Forelimb muscle (tissue), 1 donor: ENCODE results near the gene F2RL3. TPM values are rescaled to one million over a fixed set of nuclear protein-coding genes. Genes with fewer than 3 reads are reported as not detected.
"Not testable (repeated sequence)": the region's sequence is repeated elsewhere in the genome, so short reads cannot be mapped to it uniquely, and the experiment has no call there.

ENCODE experiments used
- DNase-seq: peaks from one replicate; pipeline ENCODE4 v3.0.0-alpha.2; 2013; ENCODE audit warnings: low read depth
- polyA plus RNA-seq: library from polyadenylated mRNA; unstranded; fragments of 120-200 nt; gene quantifications from one replicate; pipeline ENCODE4 v1.2.1, GENCODE V29; 2013; ENCODE audit not compliant: insufficient read length

Gene F2RL3
- polyA plus RNA-seq, 1 donor = 0.19 TPM

DNA sequence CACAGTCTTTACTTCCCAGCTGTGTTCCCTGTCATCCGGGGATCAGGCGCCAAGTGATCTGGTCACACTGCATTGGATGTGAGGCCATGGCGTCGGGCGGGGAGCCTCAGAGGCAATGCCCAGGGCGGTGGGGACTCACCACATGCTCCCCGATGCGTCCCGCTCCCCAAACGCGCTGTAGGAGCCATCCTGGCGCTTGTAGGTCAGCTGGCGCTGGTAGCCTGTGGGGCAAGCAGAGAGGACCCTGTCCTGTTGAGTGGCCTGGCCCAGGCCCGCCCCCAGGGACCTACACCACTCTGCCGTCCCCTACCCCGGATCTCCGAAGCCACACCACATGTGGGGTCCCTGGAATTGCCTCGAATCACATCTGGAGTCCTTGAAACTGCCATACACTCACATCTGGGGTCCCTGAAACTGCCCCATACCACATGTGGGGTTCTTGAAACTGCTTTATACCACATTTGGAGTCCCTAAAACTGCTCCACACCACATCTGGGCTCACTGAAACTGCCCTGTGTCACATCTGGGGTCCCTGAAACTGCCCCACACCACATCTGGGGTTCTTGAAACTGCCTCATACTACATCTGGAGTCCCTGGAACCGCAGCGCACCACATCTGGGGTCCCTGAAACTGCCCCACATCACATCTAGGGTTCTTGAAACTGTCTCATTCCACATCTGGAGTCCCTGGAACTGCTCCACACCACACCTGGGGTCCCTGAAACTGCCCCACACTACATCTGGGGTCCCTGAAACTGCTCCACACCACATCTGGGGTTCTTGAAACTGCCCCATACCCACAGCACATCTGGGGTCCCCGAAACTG is 33.2 kb downstream of the F2RL3 start:
- DNase-seq = no peak

DNA sequence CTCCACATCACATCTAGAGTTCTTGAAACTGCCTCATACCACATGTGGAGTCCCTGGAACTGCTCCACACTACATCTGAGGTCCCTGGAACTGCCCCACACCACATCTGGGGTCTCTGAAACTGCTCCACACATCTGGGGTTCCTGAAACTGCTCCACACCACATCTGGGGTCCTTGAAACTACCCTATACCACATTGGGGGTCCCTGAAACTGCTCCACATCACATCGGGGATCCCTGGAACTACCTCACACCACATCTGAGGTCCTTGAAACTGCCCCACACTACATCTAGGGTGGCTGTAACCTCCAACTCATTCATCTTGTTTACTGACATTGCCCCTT is 33.8 kb downstream of the F2RL3 start:
- DNase-seq = no peak

DNA sequence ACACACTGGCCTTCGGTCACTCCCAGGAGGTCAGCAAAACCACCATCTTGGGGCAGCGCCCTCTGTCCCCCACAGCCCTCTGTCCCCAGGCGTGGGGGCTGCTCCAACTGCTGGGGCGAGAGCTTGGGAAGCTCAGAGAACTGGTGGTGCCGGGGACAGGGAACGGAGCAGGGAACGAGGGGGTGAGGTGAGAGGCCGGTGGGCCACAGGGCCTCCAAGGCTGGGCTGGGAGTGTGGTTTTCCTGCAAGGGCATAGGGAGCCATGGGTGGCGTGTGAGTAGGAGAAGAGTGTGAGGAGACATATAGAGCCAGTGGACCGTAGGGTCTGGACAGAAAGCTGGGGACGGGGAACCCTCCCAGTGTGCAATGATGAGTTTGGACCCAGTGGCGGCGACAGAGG is 34.1 kb downstream of the F2RL3 start:
- no peak for DNase-seq

DNA sequence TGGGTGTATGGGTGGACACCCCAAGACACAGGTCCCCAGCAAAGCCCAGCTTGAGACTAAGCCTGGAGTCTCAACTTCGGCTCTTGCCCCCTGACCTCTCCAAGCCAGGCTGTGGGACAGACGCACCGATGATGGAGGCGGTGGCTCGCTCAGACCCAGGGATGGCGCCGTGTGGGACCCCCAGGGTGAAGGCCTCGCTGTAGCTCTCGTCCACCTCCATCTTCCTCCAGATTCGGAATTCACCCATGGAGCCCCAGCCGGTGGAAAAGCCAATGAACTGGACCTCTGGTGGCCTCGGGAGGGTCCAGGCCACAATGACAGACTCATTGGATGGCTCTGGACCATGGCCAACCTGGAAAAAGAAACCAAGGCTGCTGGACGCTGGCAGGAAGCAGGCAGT is 39.1 kb downstream of the F2RL3 start:
- no peak for DNase-seq

DNA sequence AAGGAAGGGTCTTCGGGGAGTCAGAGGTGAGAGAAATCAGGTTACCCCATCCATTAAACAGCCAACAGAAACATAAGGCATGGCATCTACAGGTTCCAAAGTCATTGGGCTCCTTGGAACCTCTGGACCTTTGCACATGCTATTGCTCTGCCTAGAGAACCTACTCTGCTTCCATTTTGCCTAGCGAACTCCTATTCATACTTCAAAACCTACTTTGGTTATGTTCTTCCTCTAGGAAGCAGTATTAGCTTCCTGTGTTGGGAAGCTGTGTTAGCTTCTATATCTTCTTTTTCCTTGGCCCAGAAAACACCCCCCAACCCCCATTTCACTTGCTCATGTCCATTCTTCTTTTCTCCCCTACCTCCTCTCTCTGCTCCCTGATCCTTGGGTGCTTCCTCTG is 39.6 kb downstream of the F2RL3 start:
- no peak for DNase-seq

DNA sequence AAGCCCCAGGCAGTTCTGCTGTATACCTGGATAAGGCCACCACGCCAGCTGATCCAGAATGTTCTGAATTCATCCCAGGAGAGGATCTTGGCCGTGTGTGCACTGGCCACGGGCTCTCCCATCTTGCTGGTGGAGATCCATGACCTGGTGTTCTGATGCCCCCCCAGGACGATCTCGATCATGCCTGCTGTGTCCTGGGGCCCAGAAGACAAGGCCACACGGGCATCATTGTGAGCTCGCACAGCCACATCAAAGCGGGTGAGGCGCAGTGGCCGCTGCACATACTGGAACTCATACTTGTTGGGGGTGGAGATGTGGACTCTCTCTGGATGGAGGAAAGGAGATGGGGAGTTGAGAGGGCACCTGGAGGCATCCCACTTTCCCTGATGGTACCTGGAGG is 40.1 kb downstream of the F2RL3 start:
- DNase-seq = no peak

DNA sequence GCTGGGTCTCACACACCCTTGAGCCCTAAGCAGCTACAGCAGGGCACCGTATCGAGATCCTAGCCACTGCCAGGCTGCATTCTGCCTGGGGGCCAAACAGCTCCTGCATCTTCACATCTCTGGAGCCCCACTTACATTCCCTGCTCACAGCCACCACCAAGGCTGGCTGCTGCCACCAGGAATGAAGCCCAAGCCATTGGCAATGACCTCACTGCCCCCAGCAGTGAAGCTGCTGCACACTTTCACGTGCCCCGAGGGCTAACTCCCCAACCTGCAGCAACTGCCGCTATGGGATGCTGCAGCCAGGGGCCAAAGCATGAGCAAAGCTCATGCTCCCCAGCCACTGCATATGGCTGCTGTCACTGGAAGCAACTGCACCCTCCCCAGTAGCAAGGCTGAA is 42.0 kb downstream of the F2RL3 start:
- DNase-seq = no peak

DNA sequence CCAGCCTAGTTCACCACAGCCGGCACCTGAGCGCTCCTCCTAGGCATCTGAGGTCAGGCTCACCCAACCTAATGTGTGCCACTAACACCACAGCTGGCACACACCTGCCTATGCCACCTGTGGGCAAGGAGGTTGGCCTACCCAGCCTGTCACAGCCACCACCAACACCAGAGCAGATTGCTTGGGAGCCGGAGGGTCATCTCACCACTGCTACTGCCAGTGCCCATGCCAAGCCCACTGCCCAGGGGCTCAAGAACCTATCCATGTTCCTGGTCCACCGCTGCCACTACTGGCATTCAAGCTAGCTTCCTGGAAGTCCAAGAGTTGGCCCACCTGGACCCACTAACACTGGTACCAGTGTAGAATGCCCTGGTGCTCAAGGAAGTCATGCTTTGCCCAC is 42.5 kb downstream of the F2RL3 start:
- no peak for DNase-seq

DNA sequence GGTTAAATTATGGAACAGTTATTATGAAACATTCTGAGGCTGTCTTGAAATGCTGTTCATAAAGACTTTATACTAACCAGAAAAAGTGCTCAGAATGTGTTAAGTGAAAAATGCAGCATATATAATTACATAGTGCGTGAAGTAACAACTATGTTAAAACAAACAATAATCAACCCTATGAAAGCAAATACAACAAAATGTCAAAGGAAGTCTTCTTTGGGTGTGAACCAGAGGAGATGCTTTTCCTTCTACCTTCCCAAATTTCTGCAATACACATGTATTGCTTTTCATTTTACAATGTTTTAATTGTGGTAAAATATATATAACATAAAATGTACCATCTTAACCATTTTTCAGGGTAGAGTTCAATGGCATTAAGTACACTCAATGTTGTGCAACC is 45.7 kb downstream of the F2RL3 start:
- no peak for DNase-seq

DNA sequence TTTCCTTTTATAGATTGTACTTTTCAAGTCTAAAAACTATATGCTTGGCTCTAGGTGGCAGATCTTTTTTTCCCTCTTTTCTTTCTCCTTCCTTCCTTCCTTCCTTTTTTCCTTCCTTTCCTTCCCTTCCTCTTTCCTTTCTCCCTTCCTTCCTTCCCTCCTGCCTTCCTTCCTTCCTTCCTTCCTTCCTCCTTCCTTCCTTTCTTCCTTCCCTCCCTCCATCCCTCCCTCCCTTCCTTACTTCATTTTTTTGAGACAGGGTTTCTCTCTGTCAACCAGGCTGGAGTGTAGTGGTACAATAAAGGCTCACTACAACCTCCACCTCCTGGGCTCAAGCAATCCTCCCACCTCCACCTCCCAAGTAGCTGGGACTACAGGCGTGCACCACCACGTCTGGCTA is 48.1 kb downstream of the F2RL3 start:
- DNase-seq = no peak

DNA sequence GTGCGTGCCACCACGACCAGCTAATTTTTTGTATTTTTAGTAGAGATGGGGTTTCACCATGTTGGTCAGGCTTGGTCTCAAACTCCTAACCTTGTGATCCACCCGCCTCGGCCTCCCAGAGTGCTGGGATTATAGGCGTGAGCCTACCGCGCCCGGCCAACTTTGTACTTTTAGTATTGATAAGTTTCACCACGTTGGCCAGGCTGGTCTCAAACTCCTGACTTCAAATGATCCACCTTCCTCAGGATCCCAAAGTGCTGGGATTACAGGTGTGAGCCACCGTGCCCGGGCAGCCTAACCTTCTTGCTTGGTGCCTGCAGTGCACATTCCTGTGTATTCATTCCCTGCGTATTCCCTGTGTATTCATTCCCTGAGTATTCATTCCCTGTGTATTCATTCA is 49.0 kb downstream of the F2RL3 start:
- not testable (repeated sequence) for DNase-seq

DNA sequence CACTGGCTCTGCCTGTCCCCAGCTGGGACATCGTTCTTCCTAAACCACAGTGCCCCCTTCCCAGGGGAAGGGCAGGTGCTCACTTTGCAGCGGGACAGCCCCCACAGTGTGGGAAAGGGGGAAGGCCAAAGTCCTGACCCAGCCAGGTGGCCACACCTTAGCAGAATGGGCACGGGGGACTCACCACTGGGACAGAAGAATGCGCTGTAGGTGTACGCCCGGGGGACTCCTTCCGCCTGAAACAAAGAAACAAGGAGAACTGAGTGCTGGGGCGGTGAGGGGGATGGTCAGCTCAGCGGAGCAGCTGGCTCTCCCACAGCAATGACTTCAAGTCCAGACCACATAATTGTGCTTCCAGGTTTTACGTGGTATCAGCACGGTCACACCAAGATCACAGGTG is 49.4 kb downstream of the F2RL3 start:
- no peak for DNase-seq

DNA sequence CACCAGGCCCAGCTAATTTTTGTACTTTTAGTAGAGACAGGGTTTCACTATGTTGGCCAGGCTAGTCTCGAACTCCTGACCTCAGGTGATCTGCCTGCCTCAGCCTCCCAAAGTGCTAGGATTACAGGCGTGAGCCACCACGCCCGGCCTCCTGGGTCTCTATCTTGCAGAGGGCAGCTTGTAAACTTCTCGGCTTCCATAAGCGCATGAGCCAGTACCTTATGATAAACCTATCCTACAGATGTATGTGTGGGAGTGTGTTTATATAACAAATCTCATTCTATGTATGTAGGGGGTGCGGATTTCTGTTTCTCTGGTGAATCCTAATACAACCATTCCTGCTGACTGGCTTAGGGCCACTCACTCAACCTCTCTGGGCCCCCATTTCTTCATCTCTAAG is 51.3 kb downstream of the F2RL3 start:
- DNase-seq = not testable (repeated sequence)

DNA sequence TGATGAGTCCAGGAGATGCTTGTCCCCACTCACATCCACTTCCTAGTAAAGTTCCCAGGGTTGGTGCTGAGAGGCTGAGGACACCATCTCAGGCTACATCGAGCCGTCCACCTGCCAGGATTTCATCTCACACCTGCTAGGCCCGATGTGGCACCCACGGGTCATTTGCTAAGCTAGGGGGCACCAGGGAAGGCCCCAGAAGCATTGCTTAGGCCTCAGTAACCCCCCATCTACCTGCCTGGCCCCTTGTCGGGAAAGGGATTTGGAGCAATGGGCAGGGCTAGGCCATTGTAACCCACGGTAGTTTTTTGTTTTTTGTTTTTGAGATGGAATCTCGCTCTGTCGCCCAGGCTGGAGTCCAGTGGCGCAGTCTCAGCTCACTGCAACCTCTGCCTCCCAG is 51.8 kb downstream of the F2RL3 start:
- no peak for DNase-seq

Other genes with a start within 250 kb of the F2RL3 start
- gene SMIM7, start 228.9 kb upstream of the F2RL3 start, polyA plus RNA-seq = 46.3 TPM
- gene TMEM38A, start 227.9 kb upstream of the F2RL3 start, polyA plus RNA-seq = 127 TPM
- gene NWD1, start 169.2 kb upstream of the F2RL3 start, polyA plus RNA-seq = 0.10 TPM
- gene SIN3B, start 59.6 kb upstream of the F2RL3 start, polyA plus RNA-seq = 37.4 TPM
- gene CPAMD8, start 137.8 kb downstream of the F2RL3 start, polyA plus RNA-seq = 2.4 TPM
- gene HAUS8, start 186.5 kb downstream of the F2RL3 start, polyA plus RNA-seq = 9.1 TPM
- 32.6 TPM for gene MYO9B, start 186.8 kb downstream of the F2RL3 start, polyA plus RNA-seq